HCT116 (cell line): ENCODE data around the gene RAB33B. TPM values are rescaled to one million over a fixed set of nuclear protein-coding genes. Genes with fewer than 3 reads are reported as not detected.
A peak's percentile ranks its signal among the peaks of the same experiment; 100 is the strongest.

Source experiments
- ATAC-seq: fragments of 200-7000 bp; cut with Tn5 transposase; 2 replicates; pipeline ENCODE4 v1.9.1; 2020; ENCODE audit warnings: mild to moderate bottlenecking, moderate library complexity
- BruUV-seq: library from RNA; stranded (reverse); fragments of 400-500 nt; replicated peaks from 2 replicates; lab custom pipeline; 2021; lab: Mats Ljungman, UMichigan
- CTCF ChIA-PET: fragments of 300-600 bp; sonication (Branson Sonifier 250); formaldehyde crosslinking; loops from one replicate; lab custom pipeline; 2021; ENCODE audit warnings: antibody characterized with exemption; lab: Charles Lee
- POLR2A ChIA-PET: fragments of 300-600, 350-600 bp; sonication (Branson Sonifier 250); formaldehyde crosslinking; loops from one replicate; lab custom pipeline; 2021; ENCODE audit warnings: antibody characterized with exemption; lab: Charles Lee
- RAD21 ChIA-PET, 2 experiments: fragments of 300-600 bp; sonication (Branson Sonifier 250); formaldehyde crosslinking; loops; one replicate each; lab custom pipeline; 2023; ENCODE audit warnings: low total read pairs in 2 of 2; ENCODE audit not compliant: uncharacterized antibody in 2 of 2, unreplicated experiment in 2 of 2, low non-redundant PET in 1 of 2; lab: Charles Lee
- DNase-seq: peaks from one replicate; pipeline ENCODE4 v3.0.0-alpha.2; 2010; ENCODE audit warnings: low read depth, low spot score
- H2AFZ ChIP-seq: fragments of 200-600 bp; shearing (Covaris generic), sonication (generic); 2 replicates; pipeline ENCODE4 v1.6.1; 2017; ENCODE audit warnings: low read depth, mixed run types, mixed read lengths, antibody characterized with exemption, low read length; ENCODE audit not compliant: poor library complexity, severe bottlenecking
- H3K27ac ChIP-seq: 2 replicates; pipeline ENCODE4 v1.5.1; 2012; ENCODE audit warnings: low read depth, low read length
- H3K27me3 ChIP-seq: fragments of 200-600 bp; sonication (generic); 2 replicates; pipeline ENCODE4 v1.6.1; 2016; ENCODE audit warnings: mixed run types, low read length, mixed read lengths; ENCODE audit not compliant: insufficient read depth
- H3K36me3 ChIP-seq, 2 experiments: fragments of 200-500 bp in 1 of 2; fragments of 200-600 bp in 1 of 2; sonication (Bioruptor generic) in 1 of 2; sonication (generic) in 1 of 2; 2 replicates each; pipeline versions ENCODE4 v1.5.1 to v1.6.1; 2014 to 2016; ENCODE audit warnings: low read length in 2 of 2, inconsistent platforms in 1 of 2, mixed read lengths in 1 of 2, mixed run types in 1 of 2; ENCODE audit not compliant: insufficient read depth in 2 of 2, control insufficient read depth in 1 of 2
- H3K4me1 ChIP-seq, 2 experiments: fragments of 200-600 bp in 1 of 2; sonication (generic) in 1 of 2; 2 replicates each; pipeline versions ENCODE4 v1.5.1 to v1.6.1; 2012 to 2017; ENCODE audit warnings: low read length in 2 of 2, inconsistent platforms in 1 of 2, mild to moderate bottlenecking in 1 of 2, mixed read lengths in 1 of 2, mixed run types in 1 of 2, moderate library complexity in 1 of 2; ENCODE audit not compliant: insufficient read depth in 2 of 2, control insufficient read depth in 1 of 2
- H3K4me2 ChIP-seq: fragments of 200-600 bp; sonication (generic); 2 replicates; pipeline ENCODE4 v1.6.1; 2017; ENCODE audit warnings: mixed run types, low read length, mixed read lengths
- H3K4me3 ChIP-seq, 2 experiments: fragments of 200-600 bp in 1 of 2; sonication (generic) in 1 of 2; replicated peaks in 1 of 2; 2 replicates each; pipeline ENCODE4 v1.5.1; 2011 to 2016; ENCODE audit warnings: low read length in 2 of 2, control low read depth in 1 of 2, low read depth in 1 of 2, mild to moderate bottlenecking in 1 of 2, mixed read lengths in 1 of 2, mixed run types in 1 of 2
- H3K79me2 ChIP-seq: fragments of 200-600 bp; sonication (generic); 2 replicates; pipeline ENCODE4 v1.6.1; 2017; ENCODE audit warnings: mild to moderate bottlenecking, mixed run types, low read length, moderate library complexity, mixed read lengths; ENCODE audit not compliant: insufficient read depth
- H3K9ac ChIP-seq: fragments of 200-600 bp; sonication (generic); 2 replicates; pipeline ENCODE4 v1.6.1; 2016; ENCODE audit warnings: low read length, mixed read lengths
- H3K9me2 ChIP-seq: fragments of 200-600 bp; sonication (generic), shearing (Covaris generic); 2 replicates; pipeline ENCODE4 v1.6.1; 2017; ENCODE audit warnings: mixed run types, mild to moderate bottlenecking, moderate library complexity; ENCODE audit not compliant: insufficient read depth
- H3K9me3 ChIP-seq, 2 experiments: fragments of 200-500 bp in 1 of 2; fragments of 200-600 bp in 1 of 2; sonication (Bioruptor generic) in 1 of 2; sonication (generic) in 1 of 2; 2 replicates each; pipeline ENCODE4 v1.6.1; 2014 to 2017; ENCODE audit warnings: low read length in 2 of 2, mixed read lengths in 2 of 2, inconsistent platforms in 1 of 2, low read depth in 1 of 2, mild to moderate bottlenecking in 1 of 2, mixed run types in 1 of 2, moderate library complexity in 1 of 2; ENCODE audit not compliant: control insufficient read depth in 1 of 2, insufficient read depth in 1 of 2
- H4K20me1 ChIP-seq: fragments of 200-600 bp; sonication (generic), shearing (Covaris generic); 2 replicates; pipeline ENCODE4 v1.6.1; 2017; ENCODE audit warnings: mixed run types, mild to moderate bottlenecking, moderate library complexity; ENCODE audit not compliant: insufficient read depth
- intact Hi-C: fragments of 100-400 bp; cut with micrococcal nuclease; formaldehyde crosslinking; loops from 2 replicates; pipeline ENCODE4 v1.10.0; 2022
- total RNA-seq: library from RNA; stranded (reverse); gene quantifications from one replicate; pipeline ENCODE4 v1.2.1, GENCODE V29; 2021; ENCODE audit not compliant: unreplicated experiment
- TF ChIP-seq, protein P1 (sequence below): IDR thresholded peaks from 2 replicates; pipeline ENCODE4 v1.6.1; 2012; ENCODE audit warnings: low read depth
- TF ChIP-seq, protein P2 (sequence below), 3 experiments: fragments of 200-600 bp in 1 of 3; sonication (generic) in 1 of 3; IDR thresholded peaks in 2 of 3; conservative IDR thresholded peaks in 1 of 3; 2 replicates each; pipeline ENCODE4 v1.5.1; 2012 to 2017; ENCODE audit warnings: low read depth in 2 of 3, low read length in 2 of 3, antibody characterized with exemption in 1 of 3, borderline replicate concordance in 1 of 3, control low read depth in 1 of 3, mild to moderate bottlenecking in 1 of 3, mixed read lengths in 1 of 3, mixed run types in 1 of 3, moderate library complexity in 1 of 3; ENCODE audit not compliant: insufficient read depth in 1 of 3

RAB33B gene
- total RNA-seq, 1 experiment from 2014 or later: 5.4 TPM

DNA sequence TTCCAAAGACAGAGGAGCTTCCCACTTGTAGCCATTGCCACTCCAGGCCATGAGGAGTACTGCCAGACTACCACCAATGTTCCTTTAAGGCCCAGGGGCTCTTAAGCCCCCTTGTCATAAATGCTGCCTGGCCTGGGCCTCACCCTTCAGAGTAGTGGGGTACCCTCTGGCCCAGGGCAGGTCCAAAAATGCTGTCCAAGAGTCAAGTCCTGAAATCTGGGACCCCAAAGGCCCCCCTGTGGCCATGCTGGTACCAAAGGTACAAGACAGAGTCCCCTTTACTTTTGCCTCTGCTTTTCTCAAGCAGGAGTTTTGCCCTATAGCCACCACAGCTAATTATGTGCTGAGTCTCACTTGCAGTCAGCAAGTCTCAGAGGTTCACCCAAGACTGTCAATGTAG, 16.4 kb downstream of the RAB33B start:
- Histone ChIP-seq H3K4me1 (peaks cover 0 to 5% of the 10 kb centered on the region in 2 experiments; a peak in 1 of 4 replicates), H4K20me1 (no peaks in the 10 kb centered on the region), H3K27me3 (no peaks in the 10 kb centered on the region), H3K4me3 (no peak overlapping the region), H3K27ac (no peak overlapping the region), H3K9ac (no peak overlapping the region), H3K9me2 (no peaks in the 10 kb centered on the region), H3K9me3 (no peaks in the 10 kb centered on the region), H3K4me2 (no peak overlapping the region), H2AFZ (no peak overlapping the region), H3K79me2 (peaks cover 38% of the 10 kb centered on the region), H3K36me3 (no peaks in the 10 kb centered on the region)
- TF ChIP-seq, protein P1, sequence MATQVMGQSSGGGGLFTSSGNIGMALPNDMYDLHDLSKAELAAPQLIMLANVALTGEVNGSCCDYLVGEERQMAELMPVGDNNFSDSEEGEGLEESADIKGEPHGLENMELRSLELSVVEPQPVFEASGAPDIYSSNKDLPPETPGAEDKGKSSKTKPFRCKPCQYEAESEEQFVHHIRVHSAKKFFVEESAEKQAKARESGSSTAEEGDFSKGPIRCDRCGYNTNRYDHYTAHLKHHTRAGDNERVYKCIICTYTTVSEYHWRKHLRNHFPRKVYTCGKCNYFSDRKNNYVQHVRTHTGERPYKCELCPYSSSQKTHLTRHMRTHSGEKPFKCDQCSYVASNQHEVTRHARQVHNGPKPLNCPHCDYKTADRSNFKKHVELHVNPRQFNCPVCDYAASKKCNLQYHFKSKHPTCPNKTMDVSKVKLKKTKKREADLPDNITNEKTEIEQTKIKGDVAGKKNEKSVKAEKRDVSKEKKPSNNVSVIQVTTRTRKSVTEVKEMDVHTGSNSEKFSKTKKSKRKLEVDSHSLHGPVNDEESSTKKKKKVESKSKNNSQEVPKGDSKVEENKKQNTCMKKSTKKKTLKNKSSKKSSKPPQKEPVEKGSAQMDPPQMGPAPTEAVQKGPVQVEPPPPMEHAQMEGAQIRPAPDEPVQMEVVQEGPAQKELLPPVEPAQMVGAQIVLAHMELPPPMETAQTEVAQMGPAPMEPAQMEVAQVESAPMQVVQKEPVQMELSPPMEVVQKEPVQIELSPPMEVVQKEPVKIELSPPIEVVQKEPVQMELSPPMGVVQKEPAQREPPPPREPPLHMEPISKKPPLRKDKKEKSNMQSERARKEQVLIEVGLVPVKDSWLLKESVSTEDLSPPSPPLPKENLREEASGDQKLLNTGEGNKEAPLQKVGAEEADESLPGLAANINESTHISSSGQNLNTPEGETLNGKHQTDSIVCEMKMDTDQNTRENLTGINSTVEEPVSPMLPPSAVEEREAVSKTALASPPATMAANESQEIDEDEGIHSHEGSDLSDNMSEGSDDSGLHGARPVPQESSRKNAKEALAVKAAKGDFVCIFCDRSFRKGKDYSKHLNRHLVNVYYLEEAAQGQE: 0 out of 2 replicates have a peak, but pooled peaks have one; percentile 4
- TF ChIP-seq, protein P2, sequence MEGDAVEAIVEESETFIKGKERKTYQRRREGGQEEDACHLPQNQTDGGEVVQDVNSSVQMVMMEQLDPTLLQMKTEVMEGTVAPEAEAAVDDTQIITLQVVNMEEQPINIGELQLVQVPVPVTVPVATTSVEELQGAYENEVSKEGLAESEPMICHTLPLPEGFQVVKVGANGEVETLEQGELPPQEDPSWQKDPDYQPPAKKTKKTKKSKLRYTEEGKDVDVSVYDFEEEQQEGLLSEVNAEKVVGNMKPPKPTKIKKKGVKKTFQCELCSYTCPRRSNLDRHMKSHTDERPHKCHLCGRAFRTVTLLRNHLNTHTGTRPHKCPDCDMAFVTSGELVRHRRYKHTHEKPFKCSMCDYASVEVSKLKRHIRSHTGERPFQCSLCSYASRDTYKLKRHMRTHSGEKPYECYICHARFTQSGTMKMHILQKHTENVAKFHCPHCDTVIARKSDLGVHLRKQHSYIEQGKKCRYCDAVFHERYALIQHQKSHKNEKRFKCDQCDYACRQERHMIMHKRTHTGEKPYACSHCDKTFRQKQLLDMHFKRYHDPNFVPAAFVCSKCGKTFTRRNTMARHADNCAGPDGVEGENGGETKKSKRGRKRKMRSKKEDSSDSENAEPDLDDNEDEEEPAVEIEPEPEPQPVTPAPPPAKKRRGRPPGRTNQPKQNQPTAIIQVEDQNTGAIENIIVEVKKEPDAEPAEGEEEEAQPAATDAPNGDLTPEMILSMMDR (IDR thresholded peaks at IDR 0.05 in 2 of 3, conservative IDR thresholded peaks at IDR 0.05 in 1 of 3; ENCODE audit: borderline replicate concordance in 1 of 3, insufficient read depth in 1 of 3, low read depth in 2 of 3, low read length in 2 of 3): no peak
- ChIA-PET RAD21 (no interaction called here), CTCF (interaction anchor here (1.2 kb wide), 1 partner anchor 27 kb away, joined by 3 read pairs; no protein-coding TSS in a partner anchor), POLR2A (no interaction called here)
- no peak for ATAC-seq
- intact Hi-C loops: no loop called here
- DNase-seq: no peak
- BruUV-seq: no TSS peak
